GM06990 (cell line): ENCODE data around the gene MYL6B.
"Not testable (repeated sequence)": the region's sequence is repeated elsewhere in the genome, so short reads cannot be mapped to it uniquely, and the experiment has no call there.

ENCODE experiments used
- DNase-seq: peaks from one replicate; pipeline ENCODE4 v3.0.0-alpha.2; 2011; ENCODE audit not compliant: insufficient read length; ENCODE audit errors: extremely low read depth
- H3K27me3 ChIP-seq: replicated peaks from 2 replicates; pipeline ENCODE4 v1.6.0; 2011; ENCODE audit warnings: low read length; ENCODE audit not compliant: control insufficient read depth, insufficient read depth
- H3K36me3 ChIP-seq: 2 replicates; pipeline ENCODE4 v1.5.1; 2011; ENCODE audit warnings: low read length; ENCODE audit not compliant: control insufficient read depth, insufficient read depth
- H3K4me3 ChIP-seq: replicated peaks from 2 replicates; pipeline ENCODE4 v1.5.1; 2011; ENCODE audit warnings: low read depth, mild to moderate bottlenecking, control low read depth, low read length
- CTCF ChIP-seq: IDR thresholded peaks from 2 replicates; pipeline ENCODE4 v1.5.1; 2011; ENCODE audit warnings: low read length, control low read depth, mild to moderate bottlenecking, inconsistent platforms; ENCODE audit not compliant: insufficient read depth, poor library complexity, severe bottlenecking

The MYL6B gene

GRCh38 chr12:56152756-56153677 is 630 bp downstream of the MYL6B start:
- Histone ChIP-seq H3K36me3 (peaks cover 2% of the 10 kb centered on the region), H3K27me3 (no peaks in the 10 kb centered on the region), H3K4me3 (peak overlapping the region; percentile 78)
- no peak for TF ChIP-seq CTCF
- DNase-seq, result no peak

GRCh38 chr12:56153678-56154065 is 1.3 kb downstream of the MYL6B start:
- Histone ChIP-seq H3K27me3 (no peaks in the 10 kb centered on the region), H3K36me3 (peaks cover 2% of the 10 kb centered on the region), H3K4me3 (no peak overlapping the region)
- no peak for DNase-seq
- TF ChIP-seq CTCF, result no peak

GRCh38 chr12:56154246-56154771 is 1.9 kb downstream of the MYL6B start:
- Histone ChIP-seq H3K4me3 (no peak overlapping the region), H3K36me3 (peaks cover 2% of the 10 kb centered on the region), H3K27me3 (no peaks in the 10 kb centered on the region)
- DNase-seq, result no peak
- no peak for TF ChIP-seq CTCF

GRCh38 chr12:56154818-56155217 is 2.4 kb downstream of the MYL6B start:
- TF ChIP-seq CTCF, result no peak

GRCh38 chr12:56155256-56155845 is 3.0 kb downstream of the MYL6B start:
- no peaks in the 10 kb centered on the region for H3K27me3 ChIP-seq
- no peak for TF ChIP-seq CTCF
- no peak overlapping the region for H3K4me3 ChIP-seq
- peaks cover 10% of the 10 kb centered on the region for H3K36me3 ChIP-seq
- DNase-seq, result no peak

More at GRCh38 chr12:56154818-56155217, 2.4 kb downstream of the MYL6B start:
- Histone ChIP-seq H3K36me3 (peaks cover 4% of the 10 kb centered on the region), H3K4me3 (no peak overlapping the region), H3K27me3 (no peaks in the 10 kb centered on the region)
- DNase-seq, result no peak

GRCh38 chr12:56156464-56157200 is 4.2 kb downstream of the MYL6B start:
- not testable (repeated sequence) for DNase-seq, H3K27me3 ChIP-seq
- peaks cover 19% of the 10 kb centered on the region for H3K36me3 ChIP-seq
- peak overlapping the region; percentile 63 for H3K4me3 ChIP-seq
